ENCODE results near the gene CRTC3.

DNA sequence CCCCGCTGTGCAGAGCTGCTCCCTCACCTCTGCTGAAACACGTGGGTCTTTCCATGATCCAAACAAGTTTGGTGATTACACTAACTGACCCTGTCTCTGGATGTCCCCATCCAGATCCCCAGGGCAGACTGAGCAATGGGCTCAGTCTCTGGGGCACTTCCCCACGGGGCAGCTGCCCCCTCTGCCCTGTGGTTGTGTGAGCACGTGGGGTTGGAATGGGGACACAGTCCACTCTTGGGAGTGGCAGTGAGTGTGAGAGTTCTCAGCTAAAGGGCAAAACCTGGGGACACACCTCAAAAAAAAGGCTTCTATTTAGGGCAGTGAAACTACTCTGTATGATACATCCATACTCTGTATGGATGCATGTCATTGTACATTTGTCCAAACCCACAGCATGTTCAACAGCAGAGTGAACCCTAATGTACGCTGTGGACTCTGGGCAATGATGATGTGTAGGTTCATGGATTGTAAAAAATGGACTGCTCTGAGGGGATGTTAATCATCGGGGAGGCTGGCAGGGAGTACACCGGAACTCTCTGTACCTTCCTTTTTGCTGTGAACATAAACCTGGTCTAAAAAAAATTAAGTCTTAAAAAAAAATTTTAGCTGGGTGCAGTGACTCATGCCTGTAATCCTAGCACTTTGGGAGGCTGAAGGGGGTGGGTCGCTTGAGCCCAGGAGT, 137.5 kb downstream of the CRTC3 start:
- TF ChIP-seq, protein P1, sequence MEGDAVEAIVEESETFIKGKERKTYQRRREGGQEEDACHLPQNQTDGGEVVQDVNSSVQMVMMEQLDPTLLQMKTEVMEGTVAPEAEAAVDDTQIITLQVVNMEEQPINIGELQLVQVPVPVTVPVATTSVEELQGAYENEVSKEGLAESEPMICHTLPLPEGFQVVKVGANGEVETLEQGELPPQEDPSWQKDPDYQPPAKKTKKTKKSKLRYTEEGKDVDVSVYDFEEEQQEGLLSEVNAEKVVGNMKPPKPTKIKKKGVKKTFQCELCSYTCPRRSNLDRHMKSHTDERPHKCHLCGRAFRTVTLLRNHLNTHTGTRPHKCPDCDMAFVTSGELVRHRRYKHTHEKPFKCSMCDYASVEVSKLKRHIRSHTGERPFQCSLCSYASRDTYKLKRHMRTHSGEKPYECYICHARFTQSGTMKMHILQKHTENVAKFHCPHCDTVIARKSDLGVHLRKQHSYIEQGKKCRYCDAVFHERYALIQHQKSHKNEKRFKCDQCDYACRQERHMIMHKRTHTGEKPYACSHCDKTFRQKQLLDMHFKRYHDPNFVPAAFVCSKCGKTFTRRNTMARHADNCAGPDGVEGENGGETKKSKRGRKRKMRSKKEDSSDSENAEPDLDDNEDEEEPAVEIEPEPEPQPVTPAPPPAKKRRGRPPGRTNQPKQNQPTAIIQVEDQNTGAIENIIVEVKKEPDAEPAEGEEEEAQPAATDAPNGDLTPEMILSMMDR (conservative IDR thresholded peaks at IDR 0.05 in 1 of 2, IDR thresholded peaks at IDR 0.05 in 1 of 2; ENCODE audit: low read depth in 1 of 2, low read length in 2 of 2) = no peak
- TF ChIP-seq EZH2 (IDR thresholded peaks at IDR 0.05; ENCODE audit: low read length, missing control alignments) = no peak

Measured in fibroblast of lung (primary cell).